B cell (primary cell): ENCODE data around the gene URB1. TPM values are rescaled to one million over a fixed set of nuclear protein-coding genes. Genes with fewer than 3 reads are reported as not detected.

Experiments used
- ATAC-seq: fragments of 200-7000 bp; cut with Tn5 transposase; one replicate; pipeline ENCODE4 v1.10.0; 2021; ENCODE audit warnings: low read depth, mild to moderate bottlenecking, moderate number of reproducible peaks, moderate library complexity
- CTCF ChIA-PET: fragments of 350-600 bp; sonication (Branson Sonifier 250); formaldehyde crosslinking; loops from one replicate; lab custom pipeline; 2021; ENCODE audit warnings: antibody characterized with exemption, inconsistent platforms; lab: Charles Lee
- POLR2A ChIA-PET: fragments of 350-600 bp; sonication (Branson Sonifier 250); formaldehyde crosslinking; loops from one replicate; lab custom pipeline; 2021; ENCODE audit warnings: antibody characterized with exemption; lab: Charles Lee
- DNase-seq: peaks from one replicate; pipeline ENCODE4 v3.0.0; 2013
- H2AFZ ChIP-seq: 2 replicates; pipeline ENCODE4 v1.6.1; 2012; ENCODE audit warnings: mild to moderate bottlenecking, low read depth, low read length; ENCODE audit not compliant: insufficient read depth, poor library complexity, severe bottlenecking
- H3K27ac ChIP-seq, 2 donors: 1 replicate in 1 of 2; 2 replicates in 1 of 2; pipeline ENCODE4 v1.5.1; 2012 to 2013; ENCODE audit warnings: low read length in 2 of 2, mild to moderate bottlenecking in 2 of 2, moderate library complexity in 1 of 2
- H3K27me3 ChIP-seq, 4 experiments: fragments of 200-600 bp in 1 of 4; sonication (generic) in 1 of 4; replicated peaks in 1 of 4; 1 replicate in 2 of 4; 2 replicates in 2 of 4; pipeline versions ENCODE4 v1.6.1 to v1.7.0; 2013 to 2016; ENCODE audit warnings: low read length in 3 of 4, mild to moderate bottlenecking in 2 of 4, mixed read lengths in 1 of 4, moderate library complexity in 1 of 4; ENCODE audit not compliant: insufficient read depth in 4 of 4, control insufficient read depth in 3 of 4; ENCODE audit errors: control extremely low read depth in 1 of 4
- H3K36me3 ChIP-seq, 2 experiments: replicated peaks in 1 of 2; 1 replicate in 1 of 2; 2 replicates in 1 of 2; pipeline versions ENCODE4 v1.6.1 to v1.7.1; 2013; ENCODE audit warnings: low read length in 1 of 2; ENCODE audit not compliant: insufficient read depth in 2 of 2, control insufficient read depth in 1 of 2; ENCODE audit errors: control extremely low read depth in 1 of 2, extremely low read depth in 1 of 2
- H3K4me1 ChIP-seq, 2 donors: fragments of 200-600 bp in 1 of 2; sonication (generic) in 1 of 2; 1 replicate in 1 of 2; 2 replicates in 1 of 2; pipeline versions ENCODE4 v1.5.1 to v1.6.1; 2013 to 2017; ENCODE audit warnings: low read length in 2 of 2; ENCODE audit not compliant: control insufficient read depth in 2 of 2, insufficient read depth in 2 of 2
- H3K4me2 ChIP-seq: replicated peaks from 2 replicates; pipeline ENCODE3; 2012; ENCODE audit warnings: mild to moderate bottlenecking, low read depth, low read length; ENCODE audit not compliant: poor library complexity, severe bottlenecking
- H3K4me3 ChIP-seq, 5 experiments: fragments of 200-600 bp in 1 of 5; sonication (generic) in 1 of 5; 1 replicate in 3 of 5; 2 replicates in 2 of 5; pipeline versions ENCODE4 v1.5.1 to v1.7.0; 2011 to 2016; ENCODE audit warnings: low read length in 4 of 5, mild to moderate bottlenecking in 4 of 5, low read depth in 2 of 5, control low read depth in 1 of 5, moderate library complexity in 1 of 5; ENCODE audit not compliant: insufficient read depth in 1 of 5; ENCODE audit errors: control extremely low read depth in 1 of 5, extremely low read depth in 1 of 5
- H3K79me2 ChIP-seq: fragments of 200-600 bp; sonication (generic); one replicate; pipeline ENCODE4 v1.6.0; 2016; ENCODE audit warnings: low read length; ENCODE audit not compliant: control insufficient read depth, insufficient read depth
- H3K9ac ChIP-seq: fragments of 200-600 bp; sonication (generic); 2 replicates; pipeline ENCODE4 v1.6.1; 2017; ENCODE audit warnings: mild to moderate bottlenecking, low read length, moderate library complexity
- H3K9me3 ChIP-seq, 3 donors: one replicate each; pipeline versions ENCODE4 v1.6.1 to v1.7.1; 2013; ENCODE audit warnings: low read length in 2 of 3; ENCODE audit not compliant: control insufficient read depth in 2 of 3, insufficient read depth in 1 of 3; ENCODE audit errors: control extremely low read depth in 1 of 3
- H4K20me1 ChIP-seq: 2 replicates; pipeline ENCODE4 v1.6.0; 2012; ENCODE audit warnings: mild to moderate bottlenecking, low read length; ENCODE audit not compliant: insufficient read depth, control insufficient read depth, poor library complexity, severe bottlenecking
- H3K27ac Mint-ChIP-seq: one replicate; pipeline ENCODE4 v1.8.0; 2021; ENCODE audit warnings: mixed read lengths
- H3K27me3 Mint-ChIP-seq: one replicate; pipeline ENCODE4 v1.8.0; 2021; ENCODE audit warnings: mixed read lengths
- H3K4me1 Mint-ChIP-seq: one replicate; pipeline ENCODE4 v1.8.0; 2021; ENCODE audit warnings: mixed read lengths
- H3K4me3 Mint-ChIP-seq: one replicate; pipeline ENCODE4 v1.8.0; 2021; ENCODE audit warnings: mixed read lengths
- H3K9me3 Mint-ChIP-seq: one replicate; pipeline ENCODE4 v1.8.0; 2022; ENCODE audit warnings: mixed read lengths; ENCODE audit not compliant: insufficient read depth
- EZH2 ChIP-seq: IDR thresholded peaks from 2 replicates; pipeline ENCODE4 v1.6.1; 2012; ENCODE audit warnings: borderline replicate concordance, low read depth, mild to moderate bottlenecking, moderate library complexity, low read length; ENCODE audit not compliant: insufficient read depth, poor library complexity, severe bottlenecking
- WGBS: methylation state at CpG from one replicate; pipeline ENCODE4 v1.1.5; 2013; ENCODE audit warnings: missing lambda C conversion rate; ENCODE audit not compliant: insufficient coverage; 5-methylcytosine and 5-hydroxymethylcytosine counted together
- intact Hi-C: fragments of 100-400 bp; cut with micrococcal nuclease; formaldehyde crosslinking; loops from one replicate; pipeline ENCODE4 v1.10.0; 2022
- polyA plus RNA-seq: library from polyadenylated mRNA; depleted of rRNA; stranded (reverse); fragments of >200 nt; gene quantifications from 2 replicates; pipeline ENCODE4 v1.2.3, GENCODE V29; 2012
- total RNA-seq, 2 donors: library from RNA; stranded (reverse); fragments of 120-200 nt in 1 of 2; gene quantifications; 1 replicate in 1 of 2; 2 replicates in 1 of 2; pipeline versions ENCODE4 v1.2.3 to v1.2.4, GENCODE V29; 2013 to 2022
- TF ChIP-seq, protein P1 (sequence below): fragments of 200-600 bp; IDR thresholded peaks from one replicate; pipeline ENCODE4 v1.8.0; 2022; ENCODE audit warnings: antibody characterized with exemption, mild to moderate bottlenecking

Gene URB1
- total and polyA plus RNA-seq, 2 donors (not counting 1 experiment from before 2014, with no cell fraction given) = 4.7 to 15.2 TPM

DNA sequence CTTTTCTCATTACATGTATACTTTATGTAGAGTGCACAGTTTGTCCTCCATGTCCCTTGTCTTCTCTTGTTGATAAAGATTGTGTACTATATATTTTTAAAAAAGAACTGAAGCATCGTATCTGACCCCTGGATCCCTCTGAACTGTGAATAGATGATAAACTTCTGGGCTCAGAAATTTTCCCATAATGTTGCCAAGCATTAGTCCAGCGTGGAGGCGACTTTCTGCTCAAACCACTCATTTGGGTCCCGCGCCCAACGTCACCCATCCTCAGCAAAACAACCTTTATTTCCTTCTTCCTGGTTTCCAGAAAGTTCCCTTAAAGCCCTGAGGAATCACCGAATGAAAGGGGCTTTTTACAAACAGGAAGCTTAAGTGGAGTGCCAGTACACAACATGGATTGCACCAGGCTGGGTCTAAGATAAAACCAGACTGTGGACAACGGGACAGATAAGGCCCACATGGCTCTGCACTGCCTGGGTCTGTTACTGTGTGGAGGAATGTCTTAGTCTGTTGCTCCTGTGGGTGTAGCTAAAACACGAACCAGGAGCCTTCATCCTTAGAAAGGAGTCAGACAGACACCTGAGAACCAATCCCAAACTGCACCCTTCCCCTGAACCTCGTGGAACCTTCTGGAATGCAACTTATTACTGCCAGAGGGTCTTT lies 35.3 kb upstream of the URB1 start:
- 83% methylated on average over 2 of the region's 10 CpGs for WGBS
- intact Hi-C loops = no loop called here
- Mint-ChIP-seq H3K27ac (no peak overlapping the region), H3K27me3 (peaks cover 12% of the 10 kb centered on the region), H3K9me3 (no peaks in the 10 kb centered on the region), H3K4me3 (no peak overlapping the region), H3K4me1 (no peaks in the 10 kb centered on the region)
- H3K9me3 ChIP-seq = peaks cover 0 to 5% (median 0%) of the 10 kb centered on the region in 3 donors
- no peak overlapping the region for H3K27ac ChIP-seq
- H3K27me3 ChIP-seq = no peaks in the 10 kb centered on the region
- no peaks in the 10 kb centered on the region for H3K4me1 ChIP-seq
- POLR2A ChIA-PET = no interaction called here
- no peak for DNase-seq
- no peak overlapping the region for H2AFZ ChIP-seq
- TF ChIP-seq, protein P1, sequence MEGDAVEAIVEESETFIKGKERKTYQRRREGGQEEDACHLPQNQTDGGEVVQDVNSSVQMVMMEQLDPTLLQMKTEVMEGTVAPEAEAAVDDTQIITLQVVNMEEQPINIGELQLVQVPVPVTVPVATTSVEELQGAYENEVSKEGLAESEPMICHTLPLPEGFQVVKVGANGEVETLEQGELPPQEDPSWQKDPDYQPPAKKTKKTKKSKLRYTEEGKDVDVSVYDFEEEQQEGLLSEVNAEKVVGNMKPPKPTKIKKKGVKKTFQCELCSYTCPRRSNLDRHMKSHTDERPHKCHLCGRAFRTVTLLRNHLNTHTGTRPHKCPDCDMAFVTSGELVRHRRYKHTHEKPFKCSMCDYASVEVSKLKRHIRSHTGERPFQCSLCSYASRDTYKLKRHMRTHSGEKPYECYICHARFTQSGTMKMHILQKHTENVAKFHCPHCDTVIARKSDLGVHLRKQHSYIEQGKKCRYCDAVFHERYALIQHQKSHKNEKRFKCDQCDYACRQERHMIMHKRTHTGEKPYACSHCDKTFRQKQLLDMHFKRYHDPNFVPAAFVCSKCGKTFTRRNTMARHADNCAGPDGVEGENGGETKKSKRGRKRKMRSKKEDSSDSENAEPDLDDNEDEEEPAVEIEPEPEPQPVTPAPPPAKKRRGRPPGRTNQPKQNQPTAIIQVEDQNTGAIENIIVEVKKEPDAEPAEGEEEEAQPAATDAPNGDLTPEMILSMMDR = no peak
- TF ChIP-seq EZH2 = no peak
- no peaks in the 10 kb centered on the region for H4K20me1 ChIP-seq
- CTCF ChIA-PET = no interaction called here
- no peak overlapping the region for H3K9ac ChIP-seq
- ATAC-seq = no peak
- no peak overlapping the region for H3K4me2 ChIP-seq
- no peaks in the 10 kb centered on the region for H3K36me3 ChIP-seq
- H3K4me3 ChIP-seq = no peak overlapping the region
- H3K79me2 ChIP-seq = no peaks in the 10 kb centered on the region

DNA sequence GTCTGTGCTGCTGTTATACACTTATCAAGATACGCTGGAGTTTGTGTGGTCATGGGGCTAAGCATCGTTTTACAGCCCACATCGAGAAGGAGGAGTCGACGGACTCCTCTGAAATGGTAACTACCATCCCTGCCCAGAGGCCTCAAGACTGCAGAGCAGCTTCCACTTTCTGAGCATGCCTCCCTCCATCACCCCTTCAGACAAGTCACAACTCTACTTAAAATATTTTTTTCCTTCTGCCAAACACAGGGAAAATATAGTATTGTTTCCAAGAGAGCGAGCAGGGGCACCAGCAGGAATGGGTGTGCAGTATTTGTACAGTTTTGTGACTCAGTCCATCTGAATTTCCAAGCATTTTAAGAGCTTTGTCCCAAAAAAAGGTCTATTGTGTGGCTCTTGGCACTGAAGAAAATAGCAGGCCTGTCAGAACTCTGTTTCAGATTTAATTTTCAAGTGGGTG lies 33.8 kb upstream of the URB1 start:
- Histone ChIP-seq H3K4me2 (no peak overlapping the region), H3K4me3 (no peak overlapping the region), H3K79me2 (no peaks in the 10 kb centered on the region), H3K9me3 (peaks cover 0 to 8% (median 0%) of the 10 kb centered on the region in 3 donors), H2AFZ (no peak overlapping the region), H3K36me3 (no peaks in the 10 kb centered on the region), H3K27me3 (no peaks in the 10 kb centered on the region), H4K20me1 (no peaks in the 10 kb centered on the region), H3K9ac (no peak overlapping the region), H3K4me1 (no peaks in the 10 kb centered on the region), H3K27ac (no peak overlapping the region)
- intact Hi-C loops = no loop called here
- Mint-ChIP-seq H3K9me3 (peaks cover 3% of the 10 kb centered on the region), H3K27ac (no peak overlapping the region), H3K4me3 (no peak overlapping the region), H3K27me3 (peaks cover 17% of the 10 kb centered on the region), H3K4me1 (no peaks in the 10 kb centered on the region)
- DNase-seq = no peak
- ATAC-seq = no peak
- TF ChIP-seq EZH2 = no peak
- TF ChIP-seq, protein P1 = no peak
- ChIA-PET CTCF (interaction anchor here (0.6 kb wide), 1 partner anchor 56 kb away, joined by 4 read pairs; no protein-coding TSS in a partner anchor), POLR2A (no interaction called here)
- WGBS = 88% methylated on average over 3 of the region's 6 CpGs
